Putamen (tissue), 1 donor: ENCODE measurements around the gene PPIAL4G.
"Not testable (repeated sequence)": the region's sequence is repeated elsewhere in the genome, so short reads cannot be mapped to it uniquely, and the experiment has no call there.

ENCODE experiments used
- DNase-seq: peaks from one replicate; pipeline ENCODE4 v3.0.0-alpha.2; 2016; ENCODE audit warnings: low spot score

The PPIAL4G gene

GRCh38 chr1:148483029-148483428 is at the start of gene PPIAL4G:
TSS of gene PPIAL4G (minus strand) at chr1:148483302. CDS start at chr1:148483252, 50 bp downstream.
- not testable (repeated sequence) for DNase-seq

DNA sequence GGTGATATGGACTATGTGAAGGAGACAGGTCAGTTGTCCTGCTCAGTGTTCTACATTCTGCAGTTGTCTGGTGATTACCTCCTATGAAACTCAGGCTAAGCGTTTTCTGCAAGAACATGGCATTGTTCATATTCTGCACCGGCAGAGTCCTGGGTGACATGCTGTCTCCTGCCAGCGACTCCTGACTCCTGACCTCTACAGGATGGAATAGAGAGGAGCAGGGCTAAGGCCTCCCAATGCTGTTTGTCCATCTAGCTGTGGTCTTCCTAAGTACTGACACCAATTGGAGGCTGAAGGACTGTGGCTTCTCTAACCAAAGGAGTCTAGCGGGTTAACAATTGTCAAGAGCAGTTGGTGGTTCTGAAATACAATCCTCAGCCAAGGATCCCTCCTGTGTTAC is 49.1 kb upstream of the PPIAL4G start:
- not testable (repeated sequence) for DNase-seq

DNA sequence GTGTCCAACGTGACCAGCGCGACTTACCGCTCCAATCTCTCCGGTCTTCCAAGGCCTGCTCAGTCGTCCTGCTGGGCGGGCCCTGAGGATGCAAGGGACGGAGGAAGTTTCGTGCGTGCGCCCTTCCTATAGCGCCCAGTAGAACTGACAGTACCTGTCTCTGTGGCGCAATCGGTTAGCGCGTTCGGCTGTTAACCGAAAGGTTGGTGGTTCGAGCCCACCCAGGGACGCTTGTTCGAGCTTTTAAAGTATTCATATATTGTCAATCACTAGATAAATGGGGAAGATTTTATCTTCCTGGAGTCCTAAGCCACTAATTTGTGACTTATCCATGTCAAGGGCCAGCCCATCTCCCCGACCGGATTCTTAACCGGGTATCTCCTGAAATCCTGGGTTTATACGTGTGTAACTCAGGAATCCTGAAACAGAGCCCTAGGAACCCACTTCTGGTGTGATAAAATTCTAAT is 46.0 kb upstream of the PPIAL4G start:
- DNase-seq: not testable (repeated sequence)

GRCh38 chr1:148528591-148528990 is 45.5 kb upstream of the PPIAL4G start:
- DNase-seq: not testable (repeated sequence)

GRCh38 chr1:148526587-148526986 is 43.5 kb upstream of the PPIAL4G start:
- DNase-seq: not testable (repeated sequence)

- DNase-seq: not testable (repeated sequence)
Measured at GRCh38 chr1:148523205-148524144, 40.4 kb upstream of the PPIAL4G start.

GRCh38 chr1:148522561-148523204 is 39.6 kb upstream of the PPIAL4G start:
- peak; percentile 88 for DNase-seq

- DNase-seq: peak; percentile 80
Measured at GRCh38 chr1:148522072-148522471, 39.0 kb upstream of the PPIAL4G start.

GRCh38 chr1:148514310-148514709 is 31.2 kb upstream of the PPIAL4G start:
- DNase-seq: not testable (repeated sequence)

DNA sequence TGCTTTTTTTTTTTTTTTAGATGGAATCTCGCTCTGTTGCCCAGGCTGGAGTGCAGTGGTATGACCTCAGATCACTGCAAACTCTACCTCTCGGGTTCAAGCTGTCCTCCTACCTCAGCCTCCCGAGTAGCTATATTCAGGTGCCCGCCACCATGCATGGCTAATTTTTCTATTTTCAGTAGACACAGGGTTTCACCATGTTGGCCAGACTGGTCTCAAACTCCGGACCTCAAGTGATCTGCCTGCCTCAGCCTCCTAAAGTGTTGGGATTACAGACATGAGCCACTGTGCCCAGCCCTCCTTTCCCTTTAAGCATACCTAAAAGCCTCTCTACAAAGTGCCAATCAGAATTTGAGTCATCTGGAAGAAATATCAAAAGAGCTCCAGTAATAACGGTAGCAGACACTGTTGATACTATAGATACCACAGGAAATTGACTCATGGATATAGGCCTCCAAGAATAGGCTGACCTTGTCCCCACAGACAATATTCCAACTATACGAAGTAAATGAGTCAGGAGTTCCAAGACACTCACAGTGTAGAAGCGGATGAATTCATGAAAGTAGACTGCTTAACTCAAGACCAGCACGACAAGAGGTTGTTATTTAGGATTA is 29.6 kb upstream of the PPIAL4G start:
- DNase-seq: not testable (repeated sequence)

- DNase-seq: not testable (repeated sequence)
Measured at GRCh38 chr1:148493933-148494332, 10.8 kb upstream of the PPIAL4G start.

GRCh38 chr1:148481134-148481533 is 2.0 kb downstream of the PPIAL4G start:
- DNase-seq: not testable (repeated sequence)

- DNase-seq: not testable (repeated sequence)
Measured at GRCh38 chr1:148459694-148460093, 23.4 kb downstream of the PPIAL4G start.

DNA sequence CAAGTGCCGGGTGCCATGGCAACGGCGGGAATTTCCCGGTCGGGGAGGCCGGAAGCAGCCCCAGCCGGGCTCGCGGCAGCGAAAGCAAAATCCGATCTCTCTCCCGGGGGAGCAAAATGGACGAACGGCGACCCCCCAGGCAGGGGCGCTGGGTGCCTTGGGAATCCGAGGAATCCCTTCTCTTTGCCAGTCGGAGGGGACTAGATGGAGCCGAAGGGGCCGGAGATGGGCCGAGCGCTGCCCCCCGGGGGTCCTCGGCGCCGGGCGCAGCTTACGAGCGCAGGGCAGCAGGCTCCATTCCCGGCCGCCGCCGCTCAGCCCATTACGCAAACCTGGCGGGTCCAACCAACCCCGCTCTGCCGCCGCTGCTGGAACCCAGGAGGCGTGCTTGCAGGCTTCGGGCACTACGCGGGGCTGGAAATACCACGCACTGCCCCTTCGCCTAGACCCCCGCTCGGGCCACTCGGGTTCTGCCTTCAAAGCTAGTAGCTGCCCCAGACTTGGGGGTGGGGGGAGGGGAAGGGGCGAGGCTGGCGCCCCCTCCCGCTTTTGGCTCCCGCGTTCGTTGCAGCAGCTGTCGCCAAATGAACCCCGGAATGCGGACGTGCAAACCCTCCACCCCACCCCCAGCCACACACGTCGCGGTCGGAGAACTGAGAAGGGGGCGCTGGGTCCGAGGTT is 24.1 kb downstream of the PPIAL4G start:
- not testable (repeated sequence) for DNase-seq

- DNase-seq: not testable (repeated sequence)
Measured at GRCh38 chr1:148458398-148458797, 24.7 kb downstream of the PPIAL4G start.

DNA sequence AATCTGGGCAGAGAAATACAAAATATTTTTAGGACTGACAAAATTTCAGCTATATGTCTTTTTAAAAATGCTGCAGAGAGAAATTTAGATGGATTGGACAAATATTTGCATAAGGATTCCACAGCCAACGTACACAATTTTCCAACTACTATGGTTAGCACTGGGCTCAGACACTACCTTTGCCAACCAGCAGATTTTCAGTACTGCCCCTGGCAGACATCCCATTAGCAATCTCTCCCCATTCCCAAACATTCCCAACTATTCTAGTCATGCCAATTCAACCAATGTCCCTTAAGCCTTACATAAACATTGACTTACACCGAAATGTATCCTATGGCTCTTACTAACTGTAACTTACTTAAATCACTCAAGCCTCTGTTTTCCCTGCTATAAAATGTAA is 30.3 kb downstream of the PPIAL4G start:
- DNase-seq: not testable (repeated sequence)

DNA sequence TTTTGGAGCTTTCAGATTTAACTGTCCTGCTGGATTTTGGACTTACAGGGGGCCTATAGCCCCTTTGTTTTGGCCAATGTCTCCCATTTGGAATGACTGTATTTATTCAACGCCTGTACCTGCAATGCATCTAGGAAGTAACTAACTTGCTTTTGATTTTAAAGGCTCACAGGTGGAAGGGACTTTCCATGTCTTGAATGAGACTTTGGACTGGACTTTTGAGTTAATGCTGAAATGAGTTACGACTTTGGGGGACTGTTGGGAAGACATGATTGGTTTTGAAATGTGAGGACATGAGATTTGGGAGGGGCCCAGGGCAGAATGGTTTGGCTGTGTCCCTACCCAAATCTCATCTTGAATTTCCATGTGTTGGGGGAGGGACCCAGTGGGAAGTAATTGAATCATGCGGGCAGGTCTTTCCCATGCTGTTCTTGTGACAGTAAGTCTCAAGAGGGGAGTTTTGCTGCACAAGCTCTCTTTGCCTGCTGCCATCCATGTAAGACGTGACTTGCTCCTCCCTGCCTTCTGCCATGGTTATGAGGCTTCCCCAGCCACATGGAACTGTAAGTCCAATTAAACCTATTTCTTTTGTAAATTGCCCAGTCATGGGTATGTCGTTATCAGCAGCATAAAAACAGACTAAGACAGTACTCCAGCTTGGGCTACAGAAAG is 43.3 kb downstream of the PPIAL4G start:
- DNase-seq: not testable (repeated sequence)

- no peak for DNase-seq
Measured at GRCh38 chr1:148435406-148435805, 47.7 kb downstream of the PPIAL4G start.

- DNase-seq: no peak
Measured at GRCh38 chr1:148434832-148435231, 48.3 kb downstream of the PPIAL4G start.

DNA sequence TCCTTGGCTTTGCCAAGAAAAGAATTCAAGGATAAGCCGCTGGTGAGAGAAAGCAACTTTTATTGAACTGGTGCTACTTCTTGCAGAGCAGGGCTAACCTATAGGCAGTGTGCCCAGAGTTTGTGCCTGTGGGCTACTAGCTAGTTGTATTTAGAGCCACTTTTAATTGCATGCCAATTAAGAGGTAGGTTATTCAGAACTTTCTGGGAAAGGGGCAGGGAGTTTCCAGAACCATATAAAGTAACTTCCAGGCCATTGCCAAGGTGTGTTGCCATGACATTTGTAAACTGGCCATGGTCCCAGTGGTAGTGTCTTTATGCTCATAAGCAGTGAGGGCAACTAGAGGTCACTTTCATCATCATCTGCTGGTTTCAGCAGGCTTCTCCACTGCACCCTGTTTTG is 50.2 kb downstream of the PPIAL4G start:
- DNase-seq: peak; percentile 36
